ENCODE results near the gene SF3B4. TPM values are rescaled to one million over a fixed set of nuclear protein-coding genes. Genes with fewer than 3 reads are reported as not detected.
"Not testable (repeated sequence)": the region's sequence is repeated elsewhere in the genome, so short reads cannot be mapped to it uniquely, and the experiment has no call there.

Gene SF3B4
- total and polyA plus RNA-seq, 8 donors = 39.4 to 78.8 (median 66.3) TPM

DNA sequence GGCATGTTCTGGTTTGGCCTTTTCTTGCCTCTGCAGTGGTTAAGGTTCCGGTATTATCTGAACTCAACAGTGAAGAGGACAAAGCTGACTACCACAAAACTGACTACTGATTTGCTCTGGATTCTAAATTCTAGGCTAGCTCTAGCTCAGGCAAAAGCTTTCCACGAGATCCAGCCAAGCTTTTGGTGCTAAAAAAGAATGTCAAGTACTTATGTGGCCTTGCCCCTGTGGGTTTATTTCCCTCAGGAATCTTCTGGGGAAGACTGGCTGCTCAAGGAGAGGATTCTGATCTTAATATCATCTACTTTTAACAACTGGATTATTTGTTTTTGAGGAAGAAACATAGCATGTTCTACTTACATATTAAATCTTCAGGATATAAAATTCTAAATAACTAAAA, 35.1 kb upstream of the SF3B4 start:
- ATAC-seq = peak; percentile 34
- Histone ChIP-seq H3K36me3 (peaks cover 0 to 52% of the 10 kb centered on the region in 2 donors), H3K27ac (peak overlapping the region; percentile 2 to 16)

GRCh38 chr1:149962039-149962647, 34.5 kb upstream of the SF3B4 start:
- TF ChIP-seq, protein P1, sequence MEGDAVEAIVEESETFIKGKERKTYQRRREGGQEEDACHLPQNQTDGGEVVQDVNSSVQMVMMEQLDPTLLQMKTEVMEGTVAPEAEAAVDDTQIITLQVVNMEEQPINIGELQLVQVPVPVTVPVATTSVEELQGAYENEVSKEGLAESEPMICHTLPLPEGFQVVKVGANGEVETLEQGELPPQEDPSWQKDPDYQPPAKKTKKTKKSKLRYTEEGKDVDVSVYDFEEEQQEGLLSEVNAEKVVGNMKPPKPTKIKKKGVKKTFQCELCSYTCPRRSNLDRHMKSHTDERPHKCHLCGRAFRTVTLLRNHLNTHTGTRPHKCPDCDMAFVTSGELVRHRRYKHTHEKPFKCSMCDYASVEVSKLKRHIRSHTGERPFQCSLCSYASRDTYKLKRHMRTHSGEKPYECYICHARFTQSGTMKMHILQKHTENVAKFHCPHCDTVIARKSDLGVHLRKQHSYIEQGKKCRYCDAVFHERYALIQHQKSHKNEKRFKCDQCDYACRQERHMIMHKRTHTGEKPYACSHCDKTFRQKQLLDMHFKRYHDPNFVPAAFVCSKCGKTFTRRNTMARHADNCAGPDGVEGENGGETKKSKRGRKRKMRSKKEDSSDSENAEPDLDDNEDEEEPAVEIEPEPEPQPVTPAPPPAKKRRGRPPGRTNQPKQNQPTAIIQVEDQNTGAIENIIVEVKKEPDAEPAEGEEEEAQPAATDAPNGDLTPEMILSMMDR (IDR thresholded peaks at IDR 0.05) = peak; percentile 72 to 82
- Histone ChIP-seq H3K9me3 (no peaks in the 10 kb centered on the region), H3K27ac (peak overlapping the region; percentile 2 to 16), H3K4me1 (peaks cover 7 to 26% of the 10 kb centered on the region in 2 donors), H3K4me3 (no peak overlapping the region), H3K36me3 (peaks cover 0 to 52% of the 10 kb centered on the region in 2 donors), H3K27me3 (no peaks in the 10 kb centered on the region)
- ATAC-seq = peak; percentile 97
- peak in 3 of 4 donors; percentile 40 to 85 (median 67) for DNase-seq
- intact Hi-C loops (cut with DNase I) = loop anchor here in 1 of 2 donors (5.0 to 10.0 kb wide), 3 partner anchors 85 to 225 kb away; no protein-coding TSS in a partner anchor

More for the DNA sequence above, 35.1 kb upstream of the SF3B4 start:
- Histone ChIP-seq H3K27me3 (no peaks in the 10 kb centered on the region), H3K4me3 (no peak overlapping the region), H3K9me3 (no peaks in the 10 kb centered on the region), H3K4me1 (peaks cover 7 to 26% of the 10 kb centered on the region in 2 donors)
- no peak for DNase-seq
- intact Hi-C loops (cut with DNase I) = loop anchor here in 1 of 2 donors (5.0 to 10.0 kb wide), 3 partner anchors 85 to 225 kb away; no protein-coding TSS in a partner anchor
- TF ChIP-seq, protein P1 (IDR thresholded peaks at IDR 0.05) = no peak

DNA sequence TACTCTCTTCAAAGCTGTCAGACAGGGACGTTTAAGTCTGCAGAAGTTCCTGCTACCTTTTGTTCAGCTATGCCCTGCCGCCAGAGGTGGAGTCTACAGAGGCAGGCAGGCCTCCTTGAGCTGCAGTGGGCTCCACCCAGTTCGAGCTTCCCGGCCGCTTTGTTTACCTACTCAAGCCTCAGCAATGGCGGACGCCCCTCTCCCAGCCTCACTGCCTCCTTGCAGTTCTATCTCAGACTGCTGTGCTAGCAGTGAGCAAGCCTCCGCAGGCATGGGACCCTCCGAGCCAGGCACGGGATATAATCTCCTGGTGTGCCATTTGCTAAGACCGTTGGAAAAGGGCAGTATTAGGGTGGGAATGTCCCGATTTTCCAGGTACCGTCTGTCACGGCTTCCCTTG, 29.9 kb upstream of the SF3B4 start:
- H3K27ac ChIP-seq; H3K27me3 ChIP-seq; H3K9me3 ChIP-seq; H3K4me1 ChIP-seq; H3K4me3 ChIP-seq; intact Hi-C loops (cut with DNase I); ATAC-seq: not testable (repeated sequence)
- peaks cover 0 to 24% of the 10 kb centered on the region in 2 donors for H3K36me3 ChIP-seq
- DNase-seq = peak in 1 of 4 donors; percentile 51

- H3K27ac ChIP-seq = no peak overlapping the region
- intact Hi-C loops (cut with DNase I) = no loop called here
- no peaks in the 10 kb centered on the region for H3K9me3 ChIP-seq
- no peaks in the 10 kb centered on the region for H3K27me3 ChIP-seq
- DNase-seq = no peak
- H3K4me1 ChIP-seq = no peaks in the 10 kb centered on the region
- no peak overlapping the region for H3K4me3 ChIP-seq
- peaks cover 0 to 50% of the 10 kb centered on the region in 2 donors for H3K36me3 ChIP-seq
- TF ChIP-seq, protein P1 (IDR thresholded peaks at IDR 0.05) = no peak
- ATAC-seq = no peak
Measured at GRCh38 chr1:149949911-149950310, 22.3 kb upstream of the SF3B4 start.

DNA sequence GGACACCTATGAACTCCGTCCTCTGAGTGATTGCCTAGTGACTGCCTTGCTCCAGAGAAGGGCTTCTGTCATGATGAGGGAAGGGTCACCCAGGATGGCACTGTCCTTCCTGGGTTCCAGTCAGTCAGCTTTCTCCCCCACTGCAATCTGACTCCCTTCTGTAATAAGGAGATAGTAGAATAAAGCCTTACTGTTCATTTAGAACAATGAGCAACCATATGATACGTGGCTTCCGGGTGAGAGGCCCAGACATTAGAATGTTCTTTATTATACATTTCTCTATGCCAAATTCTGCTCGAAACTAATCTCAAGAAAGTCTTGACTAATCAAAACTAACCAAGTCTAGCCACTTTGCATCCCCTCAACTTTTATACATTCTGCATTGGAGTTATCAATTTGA, 17.6 kb upstream of the SF3B4 start:
- H3K36me3 ChIP-seq = peaks cover 0 to 62% of the 10 kb centered on the region in 2 donors

More for the DNA sequence above, 17.6 kb upstream of the SF3B4 start:
- TF ChIP-seq, protein P1 (IDR thresholded peaks at IDR 0.05) = no peak
- H3K4me1 ChIP-seq = peaks cover 0 to 16% of the 10 kb centered on the region in 2 donors
- no peak overlapping the region for H3K4me3 ChIP-seq
- H3K27me3 ChIP-seq = no peaks in the 10 kb centered on the region
- no peak overlapping the region for H3K27ac ChIP-seq
- intact Hi-C loops (cut with DNase I) = no loop called here
- no peaks in the 10 kb centered on the region for H3K9me3 ChIP-seq
- ATAC-seq = no peak
- no peak for DNase-seq
